Thoracic aorta (tissue), 2 donors: ENCODE data around the gene TAF11L3. TPM values are rescaled to one million over a fixed set of nuclear protein-coding genes. Genes with fewer than 3 reads are reported as not detected.
"Not testable (repeated sequence)": the region's sequence is repeated elsewhere in the genome, so short reads cannot be mapped to it uniquely, and the experiment has no call there.

Experiments used
- ATAC-seq: fragments of 150-250 bp; one replicate; pipeline ENCODE4 v1.8.0; 2017; ENCODE audit warnings: low read depth; ENCODE audit not compliant: insufficient number of reproducible peaks, low FRiP score
- DNase-seq: peaks from one replicate; pipeline ENCODE4 v3.0.0-alpha.2; 2020; ENCODE audit warnings: low spot score
- H3K27ac ChIP-seq, 2 donors: fragments of 200-600 bp; sonication (generic); 1 replicate in 1 of 2; 2 replicates in 1 of 2; pipeline ENCODE4 v1.5.1; 2016; ENCODE audit warnings: mild to moderate bottlenecking in 2 of 2, moderate library complexity in 2 of 2
- H3K27me3 ChIP-seq: fragments of 200-600 bp; sonication (generic); replicated peaks from 2 replicates; pipeline ENCODE4 v1.6.0; 2016; ENCODE audit warnings: mild to moderate bottlenecking; ENCODE audit not compliant: insufficient read depth
- H3K36me3 ChIP-seq: fragments of 200-600 bp; sonication (generic); one replicate; pipeline ENCODE4 v1.5.1; 2016
- H3K4me1 ChIP-seq, 2 donors: fragments of 200-600 bp; sonication (generic); 1 replicate in 1 of 2; 2 replicates in 1 of 2; pipeline versions ENCODE4 v1.5.1 to v1.6.0; 2016; ENCODE audit warnings: low read depth in 2 of 2, mild to moderate bottlenecking in 1 of 2; ENCODE audit not compliant: control insufficient read depth in 1 of 2
- H3K4me3 ChIP-seq: fragments of 200-600 bp; sonication (generic); 2 replicates; pipeline ENCODE4 v1.5.1; 2016; ENCODE audit warnings: mild to moderate bottlenecking
- H3K9me3 ChIP-seq: fragments of 200-600 bp; sonication (generic); 2 replicates; pipeline ENCODE4 v1.5.1; 2016
- total RNA-seq, 2 donors: library from RNA; depleted of rRNA; stranded (reverse); fragments of >200 nt; gene quantifications; one replicate each; pipeline versions ENCODE4 v1.1.0 to v1.2.3, GENCODE V29; 2016
- TF ChIP-seq, protein P1 (sequence below): fragments of 200-600 bp; sonication (generic); IDR thresholded peaks from one replicate; pipeline ENCODE4 v1.5.1; 2019; ENCODE audit warnings: antibody characterized with exemption

The TAF11L3 gene
- total RNA-seq: not detected

DNA sequence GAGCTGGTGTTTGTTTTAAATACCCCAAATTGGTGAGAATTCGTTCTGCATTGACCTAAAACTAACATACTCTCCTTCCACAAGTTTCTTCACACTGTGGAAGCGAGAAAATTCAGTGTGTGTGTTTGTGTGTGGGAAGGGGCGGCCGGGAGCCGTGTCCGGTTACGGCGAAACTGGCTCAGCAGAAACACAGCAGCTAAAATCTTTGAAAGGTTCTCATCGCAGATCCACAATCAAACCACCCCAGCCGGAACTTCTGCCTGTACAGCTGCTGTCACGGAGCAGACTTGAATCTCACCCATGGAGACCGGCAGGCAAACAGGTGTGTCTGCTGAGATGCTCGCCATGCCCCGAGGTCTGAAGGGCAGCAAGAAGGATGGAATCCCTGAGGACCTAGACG lies at the start of gene TAF11L3:
Gene TAF11L3, plus strand, starts transcription at position 301 of the 400 bp plus-strand sequence.
- not testable (repeated sequence) for H3K36me3 ChIP-seq, ATAC-seq, H3K9me3 ChIP-seq, H3K4me3 ChIP-seq, DNase-seq, H3K4me1 ChIP-seq, H3K27ac ChIP-seq, H3K27me3 ChIP-seq

DNA sequence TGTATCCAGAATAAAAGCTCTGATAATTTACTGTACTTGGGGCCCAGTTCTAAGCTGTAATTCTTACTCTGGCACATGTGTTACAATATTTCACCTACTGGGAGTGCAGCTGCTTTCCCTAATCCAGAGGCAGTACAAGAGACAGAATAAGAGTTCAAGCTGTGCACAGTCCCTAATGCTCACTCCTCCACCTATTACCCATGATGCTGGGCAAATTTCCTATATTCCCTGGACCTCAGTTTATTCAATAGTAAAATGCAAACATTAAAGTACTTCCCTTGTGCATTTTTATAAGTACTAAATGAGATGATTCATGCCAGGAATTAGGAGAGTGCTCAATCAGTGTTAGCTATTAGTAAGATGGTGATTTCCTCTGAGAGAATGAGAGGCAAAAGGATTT lies 48.1 kb upstream of the TAF11L3 start:
- no peak overlapping the region for H3K4me3 ChIP-seq
- H3K4me1 ChIP-seq: no peaks in the 10 kb centered on the region
- TF ChIP-seq, protein P1, sequence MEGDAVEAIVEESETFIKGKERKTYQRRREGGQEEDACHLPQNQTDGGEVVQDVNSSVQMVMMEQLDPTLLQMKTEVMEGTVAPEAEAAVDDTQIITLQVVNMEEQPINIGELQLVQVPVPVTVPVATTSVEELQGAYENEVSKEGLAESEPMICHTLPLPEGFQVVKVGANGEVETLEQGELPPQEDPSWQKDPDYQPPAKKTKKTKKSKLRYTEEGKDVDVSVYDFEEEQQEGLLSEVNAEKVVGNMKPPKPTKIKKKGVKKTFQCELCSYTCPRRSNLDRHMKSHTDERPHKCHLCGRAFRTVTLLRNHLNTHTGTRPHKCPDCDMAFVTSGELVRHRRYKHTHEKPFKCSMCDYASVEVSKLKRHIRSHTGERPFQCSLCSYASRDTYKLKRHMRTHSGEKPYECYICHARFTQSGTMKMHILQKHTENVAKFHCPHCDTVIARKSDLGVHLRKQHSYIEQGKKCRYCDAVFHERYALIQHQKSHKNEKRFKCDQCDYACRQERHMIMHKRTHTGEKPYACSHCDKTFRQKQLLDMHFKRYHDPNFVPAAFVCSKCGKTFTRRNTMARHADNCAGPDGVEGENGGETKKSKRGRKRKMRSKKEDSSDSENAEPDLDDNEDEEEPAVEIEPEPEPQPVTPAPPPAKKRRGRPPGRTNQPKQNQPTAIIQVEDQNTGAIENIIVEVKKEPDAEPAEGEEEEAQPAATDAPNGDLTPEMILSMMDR: no peak
- no peaks in the 10 kb centered on the region for H3K27me3 ChIP-seq
- no peak for DNase-seq
- H3K9me3 ChIP-seq: no peaks in the 10 kb centered on the region
- ATAC-seq: no peak
- H3K36me3 ChIP-seq: no peaks in the 10 kb centered on the region
- no peak overlapping the region for H3K27ac ChIP-seq

DNA sequence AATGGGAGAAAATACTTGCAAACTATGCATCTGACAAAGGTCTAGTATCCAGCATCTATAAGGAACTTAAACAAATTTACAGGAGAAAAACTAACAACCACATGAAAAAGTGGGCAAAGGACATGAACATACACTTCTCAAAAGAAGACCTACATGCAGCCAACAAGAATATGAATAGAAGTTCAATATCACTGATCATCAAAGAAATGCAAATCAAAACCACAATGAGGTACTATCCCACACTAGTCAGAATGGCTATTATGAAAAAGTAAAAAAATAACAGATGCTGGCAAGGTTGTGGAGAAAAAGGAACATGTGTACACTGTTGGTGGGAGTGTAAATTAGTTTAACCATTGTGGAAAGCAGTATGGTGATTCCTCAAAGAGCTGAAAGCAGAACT lies 43.1 kb upstream of the TAF11L3 start:
- ATAC-seq, H3K4me1 ChIP-seq, H3K9me3 ChIP-seq, H3K36me3 ChIP-seq, H3K27ac ChIP-seq, H3K4me3 ChIP-seq, DNase-seq, H3K27me3 ChIP-seq: not testable (repeated sequence)

DNA sequence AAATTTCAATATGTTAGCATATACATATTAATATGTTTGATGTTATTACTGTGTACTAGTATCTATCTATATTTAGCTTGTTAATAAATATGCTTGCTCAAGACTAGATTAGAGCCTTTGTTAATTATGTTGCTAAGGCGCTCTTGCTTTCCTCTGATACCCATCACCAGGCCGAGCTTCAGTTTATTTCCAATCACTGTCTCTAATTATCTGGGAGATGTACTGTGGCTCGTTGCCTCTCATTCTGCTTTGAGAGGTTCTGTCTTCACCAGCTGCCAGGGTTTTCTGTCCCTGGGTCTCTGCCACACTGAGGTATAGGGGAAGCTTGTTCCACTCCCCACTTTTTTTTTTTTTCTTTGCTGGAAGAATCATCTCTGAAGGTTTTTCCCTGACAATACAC lies 41.1 kb upstream of the TAF11L3 start:
- Histone ChIP-seq H3K9me3 (no peaks in the 10 kb centered on the region), H3K36me3 (no peaks in the 10 kb centered on the region), H3K27me3 (no peaks in the 10 kb centered on the region), H3K4me3 (no peak overlapping the region), H3K27ac (no peak overlapping the region), H3K4me1 (no peaks in the 10 kb centered on the region)
- ATAC-seq: no peak
- TF ChIP-seq, protein P1: no peak
- no peak for DNase-seq

DNA sequence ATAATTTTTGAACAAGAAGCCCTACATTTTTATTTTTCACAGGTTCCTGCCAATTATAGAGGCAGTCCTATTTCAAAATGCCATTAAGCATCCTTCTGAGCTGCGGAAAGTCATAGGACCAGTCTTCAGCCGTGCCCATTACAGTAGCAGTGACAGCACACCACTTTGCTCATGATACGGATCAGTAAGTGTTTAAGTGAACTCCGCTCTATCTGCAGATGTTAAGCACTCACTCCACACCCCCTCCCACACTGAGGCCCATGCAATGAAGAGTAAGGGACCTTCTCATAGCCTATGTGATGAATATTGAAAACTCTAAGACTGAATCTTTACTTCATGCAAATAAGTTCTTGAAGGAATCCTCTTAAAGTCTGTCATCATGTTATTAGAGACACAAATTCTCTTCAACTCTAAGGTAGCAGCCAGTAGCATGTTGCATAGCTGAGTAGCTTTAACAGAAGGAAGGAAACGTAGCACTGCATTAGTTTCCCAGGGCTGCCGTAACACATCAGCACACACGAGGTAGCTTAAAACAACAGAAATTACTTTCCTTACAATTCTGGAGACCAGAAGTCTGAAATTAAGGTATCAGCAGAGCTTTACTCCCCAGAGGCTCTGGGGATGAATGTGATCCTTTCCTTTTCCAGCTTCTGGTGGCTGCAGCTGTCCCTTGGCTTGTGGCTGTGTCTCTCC lies 40.4 kb upstream of the TAF11L3 start:
- no peaks in the 10 kb centered on the region for H3K4me1 ChIP-seq
- TF ChIP-seq, protein P1: no peak
- no peak overlapping the region for H3K27ac ChIP-seq
- no peaks in the 10 kb centered on the region for H3K27me3 ChIP-seq
- H3K36me3 ChIP-seq: no peaks in the 10 kb centered on the region
- DNase-seq (no peak), ATAC-seq (no peak)
- H3K9me3 ChIP-seq: no peaks in the 10 kb centered on the region
- no peak overlapping the region for H3K4me3 ChIP-seq

DNA sequence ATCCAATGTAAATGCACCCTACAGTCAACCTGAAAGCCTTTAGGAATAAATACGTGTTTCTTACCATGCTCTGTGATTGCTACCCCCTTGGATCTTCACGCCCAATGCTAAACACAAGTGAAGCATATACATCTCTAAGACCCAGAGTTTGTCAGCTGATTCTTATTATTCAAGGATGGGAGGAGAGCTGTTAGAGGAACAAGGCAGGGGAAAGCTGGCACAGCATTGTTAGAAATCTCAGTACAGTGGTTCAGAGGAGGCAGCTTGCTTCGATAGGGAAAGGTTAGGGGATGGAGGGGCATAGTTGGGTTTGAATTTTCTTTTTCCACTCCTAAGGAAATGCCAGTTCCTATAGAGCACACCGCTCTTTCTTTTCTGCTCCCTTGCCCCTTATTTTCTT lies 36.8 kb upstream of the TAF11L3 start:
- ATAC-seq (no peak), DNase-seq (no peak)
- H3K27ac ChIP-seq: no peak overlapping the region
- H3K4me3 ChIP-seq: no peak overlapping the region
- H3K36me3 ChIP-seq: no peaks in the 10 kb centered on the region
- TF ChIP-seq, protein P1: no peak
- no peaks in the 10 kb centered on the region for H3K9me3 ChIP-seq
- no peaks in the 10 kb centered on the region for H3K4me1 ChIP-seq
- no peaks in the 10 kb centered on the region for H3K27me3 ChIP-seq
